Testis (tissue), 2 donors: ENCODE data around the gene FIGNL1.

Experiments
- POLR2A ChIP-seq: fragments of 450-650 bp; IDR thresholded peaks from one replicate; pipeline ENCODE4 v1.6.1; 2017; ENCODE audit warnings: antibody characterized with exemption, mild to moderate bottlenecking, moderate library complexity
- TF ChIP-seq, protein P1 (sequence below), 3 experiments: fragments of 450-650 bp in 2 of 3; fragments of 200-600 bp in 1 of 3; sonication (generic) in 1 of 3; IDR thresholded peaks; one replicate each; pipeline ENCODE4 v1.5.1; 2016 to 2019; ENCODE audit warnings: antibody characterized with exemption in 3 of 3, mild to moderate bottlenecking in 2 of 3, moderate library complexity in 1 of 3

DNA sequence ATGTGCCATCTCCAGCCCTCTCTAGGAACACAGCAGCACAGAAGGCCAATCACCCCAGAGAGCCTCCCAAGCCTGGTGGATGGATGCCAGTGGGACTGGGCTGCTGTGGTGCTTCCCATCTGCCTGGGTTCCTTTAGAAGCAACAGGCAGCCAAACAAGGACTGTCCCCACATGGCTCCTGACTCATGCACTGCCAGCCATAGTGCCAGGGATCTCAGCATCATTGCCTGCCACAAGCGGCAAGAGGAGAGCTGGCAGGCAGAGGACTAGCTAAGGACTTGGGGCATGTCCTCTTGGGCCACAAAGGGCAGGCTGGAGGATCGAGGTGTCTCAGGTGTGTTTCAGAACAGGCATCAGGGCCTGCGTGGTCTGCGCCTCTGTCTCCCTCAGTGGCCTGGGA is 23.4 kb upstream of the FIGNL1 start:
- TF ChIP-seq, protein P1, sequence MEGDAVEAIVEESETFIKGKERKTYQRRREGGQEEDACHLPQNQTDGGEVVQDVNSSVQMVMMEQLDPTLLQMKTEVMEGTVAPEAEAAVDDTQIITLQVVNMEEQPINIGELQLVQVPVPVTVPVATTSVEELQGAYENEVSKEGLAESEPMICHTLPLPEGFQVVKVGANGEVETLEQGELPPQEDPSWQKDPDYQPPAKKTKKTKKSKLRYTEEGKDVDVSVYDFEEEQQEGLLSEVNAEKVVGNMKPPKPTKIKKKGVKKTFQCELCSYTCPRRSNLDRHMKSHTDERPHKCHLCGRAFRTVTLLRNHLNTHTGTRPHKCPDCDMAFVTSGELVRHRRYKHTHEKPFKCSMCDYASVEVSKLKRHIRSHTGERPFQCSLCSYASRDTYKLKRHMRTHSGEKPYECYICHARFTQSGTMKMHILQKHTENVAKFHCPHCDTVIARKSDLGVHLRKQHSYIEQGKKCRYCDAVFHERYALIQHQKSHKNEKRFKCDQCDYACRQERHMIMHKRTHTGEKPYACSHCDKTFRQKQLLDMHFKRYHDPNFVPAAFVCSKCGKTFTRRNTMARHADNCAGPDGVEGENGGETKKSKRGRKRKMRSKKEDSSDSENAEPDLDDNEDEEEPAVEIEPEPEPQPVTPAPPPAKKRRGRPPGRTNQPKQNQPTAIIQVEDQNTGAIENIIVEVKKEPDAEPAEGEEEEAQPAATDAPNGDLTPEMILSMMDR (IDR thresholded peaks at IDR 0.05): no peak
- TF ChIP-seq POLR2A: no peak
